Prostate gland (tissue), 2 donors: Measurements from ENCODE around the gene CDHR5. TPM values are rescaled to one million over a fixed set of nuclear protein-coding genes. Genes with fewer than 3 reads are reported as not detected.
A peak's percentile ranks its signal among the peaks of the same experiment; 100 is the strongest.

ENCODE experiments used
- DNase-seq: peaks from one replicate; pipeline ENCODE4 v3.0.0-alpha.2; 2019; ENCODE audit warnings: low spot score
- H3K27ac ChIP-seq, 2 donors: fragments of 200-600 bp; sonication (generic); 2 replicates each; pipeline ENCODE4 v1.5.1; 2017 to 2019
- H3K27me3 ChIP-seq: fragments of 200-600 bp; sonication (generic); replicated peaks from 2 replicates; pipeline ENCODE4 v1.5.1; 2019; ENCODE audit not compliant: insufficient read depth
- H3K36me3 ChIP-seq, 2 donors: fragments of 200-600 bp; sonication (generic); 1 replicate in 1 of 2; 2 replicates in 1 of 2; pipeline versions ENCODE4 v1.5.1 to v1.8.1; 2017 to 2019
- H3K4me1 ChIP-seq: fragments of 200-600 bp; sonication (generic); replicated peaks from 2 replicates; pipeline ENCODE4 v1.5.1; 2019
- H3K4me3 ChIP-seq, 2 donors: fragments of 200-600 bp; sonication (generic); 2 replicates each; pipeline ENCODE4 v1.5.1; 2017 to 2019
- H3K9me3 ChIP-seq: fragments of 200-600 bp; sonication (generic); 2 replicates; pipeline ENCODE4 v1.5.1; 2017
- POLR2A ChIP-seq: fragments of 450-650 bp; IDR thresholded peaks from one replicate; pipeline ENCODE4 v1.6.1; 2016; ENCODE audit warnings: antibody characterized with exemption, mild to moderate bottlenecking
- POLR2AphosphoS5 ChIP-seq: sonication (generic); formaldehyde crosslinking; IDR thresholded peaks from one replicate; pipeline ENCODE4 v1.6.1; 2017; ENCODE audit warnings: antibody characterized with exemption
- WGBS: methylation state at CpG from one replicate; pipeline ENCODE4 v1.1.5; 2018; 5-methylcytosine and 5-hydroxymethylcytosine counted together
- intact Hi-C: fragments of 100-400 bp; cut with DNase I; formaldehyde crosslinking; loops from one replicate; pipeline ENCODE4 v1.14.2; 2022
- total RNA-seq, 2 donors: library from RNA; depleted of rRNA; stranded (reverse); fragments of >200 nt; gene quantifications; one replicate each; pipeline ENCODE4 v1.1.0, GENCODE V29; 2016
- TF ChIP-seq, protein P1 (sequence below), 4 experiments: fragments of 200-600 bp in 2 of 4; fragments of 450-650 bp in 2 of 4; sonication (generic) in 2 of 4; IDR thresholded peaks; 1 replicate in 3 of 4; 2 replicates in 1 of 4; pipeline ENCODE4 v1.5.1; 2016 to 2019; ENCODE audit warnings: antibody characterized with exemption in 4 of 4, mild to moderate bottlenecking in 2 of 4, moderate library complexity in 2 of 4

CDHR5 gene
- total RNA-seq, 2 donors from 2014 or later = 0.34 TPM; not detected in 1

DNA sequence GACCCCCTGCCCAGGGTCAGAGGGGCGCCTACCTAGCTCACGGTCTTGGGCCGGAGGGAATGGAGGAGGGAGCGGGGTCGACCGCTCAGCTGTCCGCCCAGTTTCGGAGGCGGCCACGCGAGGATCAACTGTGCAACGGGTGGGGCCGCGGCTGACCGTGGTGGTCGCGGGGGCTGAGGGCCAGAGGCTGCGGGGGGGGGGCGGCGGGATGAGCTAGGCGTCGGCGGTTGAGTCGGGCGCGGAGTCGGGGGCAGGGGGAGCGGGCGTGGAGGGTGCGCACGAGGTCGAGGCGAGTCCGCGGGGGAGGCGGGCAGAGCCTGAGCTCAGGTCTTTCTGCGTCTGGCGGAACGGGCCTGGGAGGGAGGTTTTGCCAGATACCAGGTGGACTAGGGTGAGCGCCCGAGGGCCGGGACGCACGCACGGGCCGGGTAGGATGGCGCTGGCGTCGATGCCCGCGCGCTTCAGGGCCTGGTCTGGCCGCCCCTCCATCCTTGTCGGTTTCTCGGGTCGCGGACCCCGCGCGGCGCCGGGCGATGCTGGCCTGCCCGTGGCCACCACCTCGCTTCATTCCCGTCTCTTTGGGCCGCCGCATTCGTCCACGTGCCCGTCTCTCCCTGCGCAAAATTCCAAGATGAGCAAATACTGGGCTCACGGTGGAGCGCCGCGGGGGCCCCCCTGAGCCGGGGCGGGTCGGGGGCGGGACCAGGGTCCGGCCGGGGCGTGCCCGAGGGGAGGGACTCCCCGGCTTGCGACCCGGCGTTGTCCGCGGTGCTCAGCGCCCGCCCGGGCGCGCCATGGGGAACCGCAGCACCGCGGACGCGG is 12.0 kb upstream of the CDHR5 start, which contains the start of gene DRD4:
DRD4 (plus strand) TSS at position 759 of the 822 bp plus-strand sequence; CDS start at position 795, 36 bp downstream.
- no peak for DNase-seq
- H3K4me3 ChIP-seq = peak within 1 kb of the TSS; percentile 4 to 33
- no peaks in the 10 kb centered on the region for H3K27me3 ChIP-seq

DNA sequence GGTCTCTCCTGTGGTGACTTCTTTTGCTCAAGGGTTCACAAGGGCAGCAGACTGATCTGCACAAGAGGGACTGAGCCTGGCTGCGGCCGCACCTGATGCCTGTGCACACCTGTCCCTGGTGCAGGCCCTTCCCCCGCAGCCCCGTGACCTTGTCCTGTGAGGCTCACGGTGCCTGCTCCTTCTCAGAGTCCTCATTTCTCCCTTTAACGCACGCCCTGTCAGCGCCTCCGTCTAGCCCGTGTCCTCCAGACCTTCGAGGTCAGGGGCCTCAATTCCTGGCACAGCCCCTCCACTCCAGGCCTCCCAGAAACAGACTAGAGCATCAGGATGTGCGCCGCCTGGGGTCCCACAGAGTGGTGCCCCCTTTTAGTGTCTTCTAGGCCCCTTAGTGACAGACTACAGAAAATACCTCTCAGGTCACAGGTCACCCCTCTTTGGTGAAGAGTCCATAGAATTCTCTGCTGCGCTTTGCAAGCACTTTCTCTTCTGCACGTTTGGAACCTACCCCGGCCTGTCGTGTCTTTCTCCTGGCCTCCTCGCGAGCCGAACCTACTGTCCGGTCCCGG is 11.3 kb upstream of the CDHR5 start:
- no peak overlapping the region for H3K4me3 ChIP-seq
- H3K27ac ChIP-seq = no peak overlapping the region
- H3K9me3 ChIP-seq = no peaks in the 10 kb centered on the region
- 87% methylated on average over 22 of the region's 22 CpGs for whole genome bisulfite sequencing
- no peaks in the 10 kb centered on the region for H3K36me3 ChIP-seq
- no peaks in the 10 kb centered on the region for H3K4me1 ChIP-seq
- DNase-seq = no peak
- TF ChIP-seq, protein P1, sequence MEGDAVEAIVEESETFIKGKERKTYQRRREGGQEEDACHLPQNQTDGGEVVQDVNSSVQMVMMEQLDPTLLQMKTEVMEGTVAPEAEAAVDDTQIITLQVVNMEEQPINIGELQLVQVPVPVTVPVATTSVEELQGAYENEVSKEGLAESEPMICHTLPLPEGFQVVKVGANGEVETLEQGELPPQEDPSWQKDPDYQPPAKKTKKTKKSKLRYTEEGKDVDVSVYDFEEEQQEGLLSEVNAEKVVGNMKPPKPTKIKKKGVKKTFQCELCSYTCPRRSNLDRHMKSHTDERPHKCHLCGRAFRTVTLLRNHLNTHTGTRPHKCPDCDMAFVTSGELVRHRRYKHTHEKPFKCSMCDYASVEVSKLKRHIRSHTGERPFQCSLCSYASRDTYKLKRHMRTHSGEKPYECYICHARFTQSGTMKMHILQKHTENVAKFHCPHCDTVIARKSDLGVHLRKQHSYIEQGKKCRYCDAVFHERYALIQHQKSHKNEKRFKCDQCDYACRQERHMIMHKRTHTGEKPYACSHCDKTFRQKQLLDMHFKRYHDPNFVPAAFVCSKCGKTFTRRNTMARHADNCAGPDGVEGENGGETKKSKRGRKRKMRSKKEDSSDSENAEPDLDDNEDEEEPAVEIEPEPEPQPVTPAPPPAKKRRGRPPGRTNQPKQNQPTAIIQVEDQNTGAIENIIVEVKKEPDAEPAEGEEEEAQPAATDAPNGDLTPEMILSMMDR (IDR thresholded peaks at IDR 0.05) = no peak
- TF ChIP-seq POLR2AphosphoS5 (no peak), POLR2A (no peak)
- intact Hi-C loops = no loop called here
- no peaks in the 10 kb centered on the region for H3K27me3 ChIP-seq

More for the DNA sequence above, 12.0 kb upstream of the CDHR5 start, which contains the start of gene DRD4:
- no peak for TF ChIP-seq POLR2AphosphoS5
- TF ChIP-seq, protein P1 (IDR thresholded peaks at IDR 0.05) = no peak
- TF ChIP-seq POLR2A = no peak
- Histone ChIP-seq H3K36me3 (no peaks in the 10 kb centered on the region), H3K9me3 (no peaks in the 10 kb centered on the region), H3K27ac (no peak within 1 kb of the TSS), H3K4me1 (no peaks in the 10 kb centered on the region)
- intact Hi-C loops = no loop called here
- 21% methylated on average over 91 of the region's 100 CpGs for WGBS

DNA sequence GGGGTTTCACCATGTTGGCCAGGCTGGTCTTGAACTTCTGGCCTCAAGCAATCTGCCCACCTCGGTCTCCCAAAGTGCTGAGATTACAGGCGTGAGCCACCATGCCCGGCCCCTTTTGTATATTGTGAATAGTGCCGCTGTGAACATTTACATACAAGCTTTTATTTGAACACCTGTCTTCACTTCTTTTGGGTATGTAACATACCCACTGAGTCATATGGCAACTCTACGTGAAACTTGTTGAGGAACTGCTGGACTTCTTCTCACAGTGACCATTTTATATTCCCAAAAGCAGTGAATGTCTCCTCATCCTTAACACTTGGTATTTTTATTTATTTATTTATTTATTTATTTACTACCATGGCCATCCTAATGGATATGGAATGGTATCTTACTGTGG is 6.1 kb upstream of the CDHR5 start:
- Histone ChIP-seq H3K4me1 (no peaks in the 10 kb centered on the region), H3K4me3 (no peak overlapping the region), H3K27me3 (no peaks in the 10 kb centered on the region), H3K27ac (no peak overlapping the region), H3K36me3 (no peaks in the 10 kb centered on the region), H3K9me3 (no peaks in the 10 kb centered on the region)
- TF ChIP-seq POLR2AphosphoS5 = no peak
- TF ChIP-seq, protein P1 (IDR thresholded peaks at IDR 0.05) = no peak
- TF ChIP-seq POLR2A = no peak
- intact Hi-C loops = no loop called here
- DNase-seq = no peak
- 94% methylated on average over 5 of the region's 5 CpGs for WGBS

DNA sequence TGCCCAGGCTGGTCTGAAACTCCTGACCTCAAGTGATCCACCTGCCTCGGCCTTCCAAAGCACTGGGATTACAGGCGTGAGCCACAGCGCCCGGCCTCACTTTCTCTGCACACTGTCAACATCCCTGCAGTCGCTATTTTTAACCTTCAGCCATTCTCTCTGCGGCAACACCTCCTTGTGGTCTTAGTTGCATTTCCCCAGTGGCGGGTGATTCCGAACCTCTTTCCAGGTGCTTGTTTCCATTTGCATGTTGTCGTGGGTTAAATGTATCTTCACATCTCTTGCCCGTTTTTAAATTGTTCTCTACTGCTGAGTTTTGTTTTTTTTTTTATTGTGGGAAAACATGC is 4.5 kb upstream of the CDHR5 start:
- Histone ChIP-seq H3K4me1 (no peaks in the 10 kb centered on the region), H3K4me3 (no peak overlapping the region), H3K27ac (no peak overlapping the region), H3K36me3 (no peaks in the 10 kb centered on the region), H3K9me3 (no peaks in the 10 kb centered on the region), H3K27me3 (no peaks in the 10 kb centered on the region)
- TF ChIP-seq POLR2A = no peak
- WGBS = 60% methylated on average over 10 of the region's 10 CpGs
- DNase-seq = no peak
- intact Hi-C loops = no loop called here

DNA sequence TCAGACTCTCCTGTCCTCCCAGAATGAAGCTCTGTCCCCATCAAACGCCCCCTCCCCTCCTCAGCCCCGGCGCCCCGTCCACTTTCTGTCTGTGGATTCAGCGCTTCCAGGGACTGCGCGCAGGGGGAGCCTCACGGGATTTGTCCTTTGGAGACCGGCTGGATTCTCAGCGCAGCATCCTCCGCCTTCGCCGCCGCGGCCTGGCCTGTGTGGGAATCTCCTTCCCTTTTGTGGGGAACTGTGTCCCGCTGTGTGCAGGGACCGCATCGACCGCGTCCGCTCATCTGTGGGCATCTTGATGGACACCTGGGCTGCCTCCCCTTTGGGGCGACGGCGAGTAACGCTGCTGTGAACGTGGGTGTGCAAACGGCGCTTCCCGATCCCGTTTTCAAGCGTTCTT is 3.3 kb upstream of the CDHR5 start:
- no peaks in the 10 kb centered on the region for H3K9me3 ChIP-seq
- DNase-seq = no peak
- H3K27ac ChIP-seq = no peak overlapping the region
- intact Hi-C loops = no loop called here
- H3K4me1 ChIP-seq = no peaks in the 10 kb centered on the region
- TF ChIP-seq POLR2AphosphoS5 (no peak), POLR2A (no peak)
- TF ChIP-seq, protein P1 (IDR thresholded peaks at IDR 0.05) = no peak
- no peaks in the 10 kb centered on the region for H3K27me3 ChIP-seq
- no peak overlapping the region for H3K4me3 ChIP-seq
- WGBS = 98% methylated on average over 31 of the region's 31 CpGs
- no peaks in the 10 kb centered on the region for H3K36me3 ChIP-seq
